IMR-90 (cell line): ENCODE results near the gene DNAAF2. TPM values are rescaled to one million over a fixed set of nuclear protein-coding genes. Genes with fewer than 3 reads are reported as not detected.

Source experiments
- ATAC-seq: fragments of 200-7000 bp; cut with Tn5 transposase; 2 replicates; pipeline ENCODE4 v1.9.1; 2020; ENCODE audit warnings: low read depth, mild to moderate bottlenecking, moderate library complexity
- BruUV-seq: library from RNA; stranded (reverse); fragments of 400-500 nt; replicated peaks from 2 replicates; lab custom pipeline; 2021; lab: Mats Ljungman, UMichigan
- CTCF ChIA-PET: fragments of 300-600 bp; formaldehyde crosslinking; extraction: SDS; loops from one replicate; lab custom pipeline; 2021; ENCODE audit warnings: antibody characterized with exemption; lab: Yijun Ruan, JAX
- POLR2A ChIA-PET: fragments of 300-600 bp; sonication (Branson Sonifier 250); formaldehyde crosslinking; loops from one replicate; lab custom pipeline; 2022; ENCODE audit warnings: antibody characterized with exemption; ENCODE audit not compliant: unreplicated experiment; lab: Charles Lee
- DNase-seq: peaks from one replicate; pipeline ENCODE4 v3.0.0; 2013
- H2AFZ ChIP-seq: replicated peaks from 2 replicates; pipeline ENCODE3; 2013; ENCODE audit warnings: low read length, mild to moderate bottlenecking; ENCODE audit not compliant: poor library complexity
- H2AK5ac ChIP-seq: 2 replicates; pipeline ENCODE4 v1.6.1; 2013; ENCODE audit warnings: low read depth, low read length, inconsistent platforms
- H2AK9ac ChIP-seq: replicated peaks from 2 replicates; pipeline ENCODE3; 2013; ENCODE audit warnings: mild to moderate bottlenecking, low read depth, low read length, moderate library complexity; ENCODE audit not compliant: poor library complexity
- H2BK120ac ChIP-seq: 2 replicates; pipeline ENCODE4 v1.6.1; 2013; ENCODE audit warnings: low read depth, low read length, inconsistent platforms
- H2BK15ac ChIP-seq: 3 replicates; pipeline ENCODE4 v1.6.1; 2013; ENCODE audit warnings: low read depth, low read length, inconsistent platforms
- H2BK20ac ChIP-seq: 2 replicates; pipeline ENCODE4 v1.6.1; 2013; ENCODE audit warnings: low read depth, mild to moderate bottlenecking, inconsistent platforms, low read length, moderate library complexity
- H2BK5ac ChIP-seq: 2 replicates; pipeline ENCODE4 v1.6.1; 2013; ENCODE audit warnings: mild to moderate bottlenecking, low read depth, low read length, inconsistent platforms; ENCODE audit not compliant: poor library complexity, severe bottlenecking
- H3K14ac ChIP-seq: replicated peaks from 2 replicates; pipeline ENCODE4 v1.6.1; 2013; ENCODE audit warnings: low read depth, low read length, inconsistent platforms
- H3K18ac ChIP-seq: 2 replicates; pipeline ENCODE4 v1.6.1; 2013; ENCODE audit warnings: low read depth, low read length, control low read depth
- H3K23ac ChIP-seq: 2 replicates; pipeline ENCODE4 v1.6.1; 2013; ENCODE audit warnings: low read depth, low read length, inconsistent platforms
- H3K27ac ChIP-seq: 2 replicates; pipeline ENCODE4 v1.5.1; 2013; ENCODE audit warnings: mild to moderate bottlenecking, control low read depth, low read length; ENCODE audit not compliant: insufficient read depth
- H3K27me3 ChIP-seq: 2 replicates; pipeline ENCODE4 v1.6.1; 2013; ENCODE audit warnings: low read length; ENCODE audit not compliant: control insufficient read depth, insufficient read depth
- H3K36me3 ChIP-seq: 2 replicates; pipeline ENCODE4 v1.6.1; 2013; ENCODE audit warnings: low read length, mixed read lengths; ENCODE audit not compliant: control insufficient read depth, insufficient read depth
- H3K4ac ChIP-seq: 2 replicates; pipeline ENCODE4 v1.6.1; 2013; ENCODE audit warnings: low read depth, low read length, inconsistent platforms
- H3K4me1 ChIP-seq: 2 replicates; pipeline ENCODE4 v1.6.1; 2013; ENCODE audit warnings: low read length, mixed read lengths; ENCODE audit not compliant: control insufficient read depth, insufficient read depth
- H3K4me2 ChIP-seq: 2 replicates; pipeline ENCODE4 v1.6.1; 2013; ENCODE audit warnings: low read depth, mild to moderate bottlenecking, control low read depth, low read length, moderate library complexity
- H3K4me3 ChIP-seq: 2 replicates; pipeline ENCODE4 v1.5.1; 2013; ENCODE audit warnings: low read depth, mild to moderate bottlenecking, control low read depth, low read length, moderate library complexity; ENCODE audit not compliant: insufficient read depth
- H3K56ac ChIP-seq: 2 replicates; pipeline ENCODE4 v1.6.1; 2013; ENCODE audit warnings: low read length, inconsistent platforms; ENCODE audit not compliant: insufficient read depth; ENCODE audit errors: extremely low read depth
- H3K79me1 ChIP-seq, 2 experiments: 2 replicates each; pipeline ENCODE4 v1.6.1; 2013; ENCODE audit warnings: low read length in 2 of 2, inconsistent platforms in 1 of 2, low read depth in 1 of 2
- H3K9ac ChIP-seq: 2 replicates; pipeline ENCODE4 v1.6.1; 2013; ENCODE audit warnings: low read depth, low read length, control low read depth
- H3K9me1 ChIP-seq: 2 replicates; pipeline ENCODE4 v1.6.1; 2013; ENCODE audit warnings: low read length, inconsistent platforms; ENCODE audit not compliant: insufficient read depth
- H3K9me3 ChIP-seq: 2 replicates; pipeline ENCODE4 v1.6.1; 2013; ENCODE audit warnings: low read length; ENCODE audit not compliant: control insufficient read depth, insufficient read depth
- H4K20me1 ChIP-seq: 2 replicates; pipeline ENCODE4 v1.6.1; 2013; ENCODE audit warnings: low read length, inconsistent platforms; ENCODE audit not compliant: insufficient read depth
- H4K5ac ChIP-seq: 2 replicates; pipeline ENCODE4 v1.6.1; 2013; ENCODE audit warnings: mild to moderate bottlenecking, low read depth, low read length, control low read depth
- H4K8ac ChIP-seq, 2 experiments: 2 replicates each; pipeline ENCODE4 v1.6.1; 2013; ENCODE audit warnings: low read depth in 2 of 2, low read length in 2 of 2, control low read depth in 1 of 2, inconsistent platforms in 1 of 2
- H4K91ac ChIP-seq: 2 replicates; pipeline ENCODE4 v1.6.1; 2013; ENCODE audit warnings: low read depth, low read length, inconsistent platforms; ENCODE audit not compliant: insufficient read depth
- BHLHE40 ChIP-seq: fragments of 150-350 bp; IDR thresholded peaks from 2 replicates; pipeline ENCODE4 v1.6.1; 2016; ENCODE audit warnings: mild to moderate bottlenecking, low read depth, low read length
- CEBPB ChIP-seq: IDR thresholded peaks from 2 replicates; pipeline ENCODE4 v1.6.1; 2012; ENCODE audit warnings: low read depth, low read length, improper control_type of control experiment
- CHD1 ChIP-seq: IDR thresholded peaks from 2 replicates; pipeline ENCODE4 v1.6.1; 2012; ENCODE audit warnings: low read depth, low read length, improper control_type of control experiment
- CTCF ChIP-seq: conservative IDR thresholded peaks from 2 replicates; pipeline ENCODE4 v1.5.1; 2012; ENCODE audit warnings: mild to moderate bottlenecking, low read depth, low read length, improper control_type of control experiment
- FOS ChIP-seq: fragments of 150-350 bp; IDR thresholded peaks from 2 replicates; pipeline ENCODE4 v1.6.1; 2016; ENCODE audit warnings: low read depth, low read length
- MAFK ChIP-seq: IDR thresholded peaks from 2 replicates; pipeline ENCODE4 v1.6.1; 2012; ENCODE audit warnings: low read depth, low read length, improper control_type of control experiment
- MAZ ChIP-seq: IDR thresholded peaks from 2 replicates; pipeline ENCODE4 v1.6.1; 2012; ENCODE audit warnings: low read depth, mild to moderate bottlenecking, low read length, improper control_type of control experiment, moderate library complexity, borderline replicate concordance
- MXI1 ChIP-seq: IDR thresholded peaks from 2 replicates; pipeline ENCODE4 v1.6.1; 2012; ENCODE audit warnings: low read depth, mild to moderate bottlenecking, low read length, moderate library complexity, borderline replicate concordance
- NFE2L2 ChIP-seq: fragments of 150-350 bp; IDR thresholded peaks from 2 replicates; pipeline ENCODE4 v1.6.1; 2016; ENCODE audit warnings: low read depth, mild to moderate bottlenecking, low read length
- POLR2A ChIP-seq: IDR thresholded peaks from 2 replicates; pipeline ENCODE4 v1.6.1; 2012; ENCODE audit warnings: mild to moderate bottlenecking, low read depth, low read length
- RAD21 ChIP-seq: IDR thresholded peaks from 2 replicates; pipeline ENCODE4 v1.6.1; 2012; ENCODE audit warnings: low read length, improper control_type of control experiment
- RCOR1 ChIP-seq: IDR thresholded peaks from 2 replicates; pipeline ENCODE4 v1.6.1; 2012; ENCODE audit warnings: mild to moderate bottlenecking, low read length, improper control_type of control experiment; ENCODE audit not compliant: insufficient replicate concordance
- RFX5 ChIP-seq: IDR thresholded peaks from 2 replicates; pipeline ENCODE4 v1.8.0; 2012; ENCODE audit warnings: low read depth, mild to moderate bottlenecking, low read length, moderate library complexity
- SMC3 ChIP-seq: fragments of 150-350 bp; IDR thresholded peaks from 2 replicates; pipeline ENCODE4 v1.6.1; 2016; ENCODE audit warnings: low read depth, mild to moderate bottlenecking, antibody characterized with exemption, low read length, moderate library complexity
- USF2 ChIP-seq: fragments of 150-350 bp; IDR thresholded peaks from 2 replicates; pipeline ENCODE4 v1.6.1; 2017; ENCODE audit warnings: mild to moderate bottlenecking, antibody characterized with exemption, low read length, low read depth
- WGBS, 2 experiments: methylation state at CpG; one replicate each; pipeline versions ENCODE4 v1.1.5 to v1.1.7; 2013; ENCODE audit warnings: missing lambda C conversion rate in 2 of 2; ENCODE audit not compliant: insufficient read length in 1 of 2; ENCODE audit errors: extremely low coverage in 2 of 2; 5-methylcytosine and 5-hydroxymethylcytosine counted together
- dilution Hi-C: fragments of 300-500 bp; cut with HindIII; formaldehyde crosslinking; loops from one replicate; pipeline ENCODE4 v1.14.3; 2018; ENCODE audit warnings: low sequenced_read_pairs; ENCODE audit not compliant: unreplicated experiment
- in situ Hi-C: fragments of 300-500 bp; cut with MboI; formaldehyde crosslinking; loops from 3 replicates; pipeline ENCODE4 v1.14.3; 2019; ENCODE audit warnings: low sequenced_read_pairs, inconsistent platforms, mixed read lengths
- intact Hi-C: fragments of 100-400 bp; cut with micrococcal nuclease; formaldehyde crosslinking; loops from 2 replicates; pipeline ENCODE4 v1.10.0; 2022
- polyA plus RNA-seq, 3 experiments: library from polyadenylated mRNA; depleted of rRNA; stranded (reverse); fragments of >200 nt; gene quantifications; 2 replicates each; pipeline ENCODE4 v1.2.3, GENCODE V29; 2012; ENCODE audit warnings: low replicate concordance in 1 of 3
- total RNA-seq: library from RNA; depleted of rRNA; stranded (reverse); fragments of >200 nt; gene quantifications from 2 replicates; pipeline ENCODE4 v1.2.3, GENCODE V29; 2012
- TF ChIP-seq, protein P1 (sequence below): fragments of 150-350 bp; IDR thresholded peaks from 2 replicates; pipeline ENCODE4 v1.6.1; 2016; ENCODE audit warnings: low read depth, mild to moderate bottlenecking, low read length, moderate library complexity, borderline replicate concordance

DNAAF2 gene
- total and polyA plus RNA-seq, 2 of the 4 experiments (the other 2 are of a cell fraction), result 4.1 to 4.7 TPM

DNA sequence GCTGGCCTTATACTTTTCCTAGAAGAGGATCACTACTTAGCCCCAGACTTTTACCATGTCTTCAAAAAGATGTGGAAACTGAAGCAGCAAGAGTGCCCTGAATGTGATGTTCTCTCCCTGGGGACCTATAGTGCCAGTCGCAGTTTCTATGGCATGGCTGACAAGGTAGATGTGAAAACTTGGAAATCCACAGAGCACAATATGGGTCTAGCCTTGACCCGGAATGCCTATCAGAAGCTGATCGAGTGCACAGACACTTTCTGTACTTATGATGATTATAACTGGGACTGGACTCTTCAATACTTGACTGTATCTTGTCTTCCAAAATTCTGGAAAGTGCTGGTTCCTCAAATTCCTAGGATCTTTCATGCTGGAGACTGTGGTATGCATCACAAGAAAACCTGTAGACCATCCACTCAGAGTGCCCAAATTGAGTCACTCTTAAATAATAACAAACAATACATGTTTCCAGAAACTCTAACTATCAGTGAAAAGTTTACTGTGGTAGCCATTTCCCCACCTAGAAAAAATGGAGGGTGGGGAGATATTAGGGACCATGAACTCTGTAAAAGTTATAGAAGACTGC is 12.9 kb downstream of the DNAAF2 start:
- no peak overlapping the region for H3K56ac ChIP-seq
- ChIA-PET CTCF (no interaction called here), POLR2A (interaction anchor here (0.6 kb wide), 1 partner anchor 201 kb away, joined by 18 read pairs; no protein-coding TSS in a partner anchor)
- peaks cover 45% of the 10 kb centered on the region for H4K20me1 ChIP-seq
- no peak overlapping the region for H2AK9ac ChIP-seq
- no peak overlapping the region for H2AK5ac ChIP-seq
- peaks cover 12% of the 10 kb centered on the region for H3K36me3 ChIP-seq
- H3K9ac ChIP-seq, result peak overlapping the region; percentile 86
- H4K5ac ChIP-seq, result no peak overlapping the region
- no peak for ATAC-seq
- no peak overlapping the region for H2BK15ac ChIP-seq
- intact Hi-C loops (no loop called here), in situ Hi-C loops (no loop called here), dilution Hi-C loops (no loop called here)
- H2AFZ ChIP-seq, result no peak overlapping the region
- H3K4me1 ChIP-seq, result peaks cover 12% of the 10 kb centered on the region
- no peak overlapping the region for H2BK20ac ChIP-seq
- BruUV-seq, result TSS peak; percentile 84
- H3K9me3 ChIP-seq, result no peaks in the 10 kb centered on the region
- no peak overlapping the region for H3K18ac ChIP-seq
- peaks cover 7 to 53% of the 10 kb centered on the region in 2 experiments; a peak in 3 of 4 replicates for H3K79me1 ChIP-seq
- H2BK120ac ChIP-seq, result no peak overlapping the region
- DNase-seq, result no peak
- H3K4me3 ChIP-seq, result peak overlapping the region; percentile 84
- peak overlapping the region; percentile 27; the same call in 1 of the 2 replicates for H3K14ac ChIP-seq
- WGBS, 2 experiments, result 14% methylated on average over 1 of the region's 3 CpGs; no CpG with 5 or more reads in 1 of the 2 experiments
- H3K4ac ChIP-seq, result peak overlapping the region; percentile 14; the same call in 1 of the 2 replicates
- H3K27ac ChIP-seq, result peak overlapping the region; percentile 54; the same call in 1 of the 2 replicates
- peak overlapping the region; percentile 83 for H3K4me2 ChIP-seq
- H3K9me1 ChIP-seq, result peaks cover 5% of the 10 kb centered on the region
- TF ChIP-seq CEBPB, result no peak
- no peak for TF ChIP-seq MAFK
- no peak for TF ChIP-seq BHLHE40
- TF ChIP-seq RCOR1, result no peak
- TF ChIP-seq MAZ, result no peak
- TF ChIP-seq CHD1, result no peak
- no peak for TF ChIP-seq SMC3
- TF ChIP-seq MXI1, result no peak
- no peak for TF ChIP-seq POLR2A
- no peak for TF ChIP-seq FOS
- TF ChIP-seq, protein P1, sequence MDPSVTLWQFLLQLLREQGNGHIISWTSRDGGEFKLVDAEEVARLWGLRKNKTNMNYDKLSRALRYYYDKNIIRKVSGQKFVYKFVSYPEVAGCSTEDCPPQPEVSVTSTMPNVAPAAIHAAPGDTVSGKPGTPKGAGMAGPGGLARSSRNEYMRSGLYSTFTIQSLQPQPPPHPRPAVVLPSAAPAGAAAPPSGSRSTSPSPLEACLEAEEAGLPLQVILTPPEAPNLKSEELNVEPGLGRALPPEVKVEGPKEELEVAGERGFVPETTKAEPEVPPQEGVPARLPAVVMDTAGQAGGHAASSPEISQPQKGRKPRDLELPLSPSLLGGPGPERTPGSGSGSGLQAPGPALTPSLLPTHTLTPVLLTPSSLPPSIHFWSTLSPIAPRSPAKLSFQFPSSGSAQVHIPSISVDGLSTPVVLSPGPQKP, result no peak
- TF ChIP-seq CTCF, result no peak
- TF ChIP-seq RFX5, result no peak
- TF ChIP-seq RAD21, result no peak
- no peak for TF ChIP-seq NFE2L2
- TF ChIP-seq USF2, result no peak
- no peaks in the 10 kb centered on the region for H3K27me3 ChIP-seq
- H4K91ac ChIP-seq, result no peak overlapping the region
- peak overlapping the region; percentile 90 for H3K23ac ChIP-seq
- H4K8ac ChIP-seq, result no peak overlapping the region
- H2BK5ac ChIP-seq, result peak overlapping the region; percentile 36
